Measurements from ENCODE around the gene MEF2C. TPM values are rescaled to one million over a fixed set of nuclear protein-coding genes. Genes with fewer than 3 reads are reported as not detected.

MEF2C gene
- total RNA-seq (under 1 TPM; 0.12 to 0.39 TPM), polyA plus RNA-seq (1 to 10 TPM in 1 of 2 donors, under 1 TPM in 1; 0.18 to 1.0 TPM)

DNA sequence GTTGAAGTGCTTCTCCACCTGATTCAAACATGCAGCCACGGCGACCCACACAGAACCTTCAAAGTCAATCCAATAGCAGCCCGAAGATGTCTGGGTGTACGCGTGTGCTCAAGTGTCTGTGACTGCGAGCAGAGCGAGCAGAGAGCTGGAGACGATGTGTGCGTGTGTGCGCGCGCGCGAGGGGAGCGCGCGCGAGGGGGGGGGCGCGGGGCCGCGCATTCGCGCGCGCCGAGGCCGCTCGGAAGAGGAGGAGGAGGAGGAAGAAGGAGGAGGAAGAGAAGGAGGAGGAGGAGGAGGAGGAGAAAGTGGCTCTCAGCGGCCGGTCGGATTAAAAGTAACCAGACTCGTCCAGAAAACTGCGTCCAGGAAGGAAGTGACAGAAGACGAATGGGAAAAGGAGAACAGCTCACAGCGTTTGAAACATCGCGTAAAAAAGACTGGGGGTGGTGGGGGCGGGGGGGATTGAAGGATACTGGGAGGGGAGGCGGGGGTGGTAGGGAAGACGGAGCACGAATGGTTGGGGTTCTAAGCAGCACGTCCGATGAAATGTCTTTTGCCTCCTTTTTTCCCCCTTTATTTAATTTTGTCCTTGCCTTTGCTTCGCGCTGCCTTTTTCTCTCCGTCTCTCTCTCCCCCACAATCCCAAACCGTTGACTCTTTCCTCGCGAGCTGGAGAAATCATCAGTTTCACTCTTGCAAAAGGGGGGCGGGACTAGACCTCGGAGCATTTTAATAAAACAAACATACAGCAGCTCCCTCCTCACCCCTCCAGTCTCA, at the start of gene MEF2C:
TSS of gene MEF2C (minus strand) at position 126 of the 777 bp plus-strand sequence. CDS start 59,396 bp downstream, outside the sequence.
- Histone ChIP-seq H3K4me1 (ENCODE audit: insufficient read depth, low read length) (peaks cover 22% of the 10 kb centered on the region), H3K27ac (ENCODE audit: low read depth, low read length) (no peak within 1 kb of the TSS), H3K27me3 (ENCODE audit: insufficient read depth, low read length) (peaks cover 5% of the 10 kb centered on the region), H3K36me3 (ENCODE audit: insufficient read depth, low read length) (no peaks in the 10 kb centered on the region), H3K9me3 (ENCODE audit: control insufficient read depth in 1 of 2, low read length in 2 of 2) (no peaks in the 10 kb centered on the region), H3K4me3 (ENCODE audit: low read length in 2 of 2) (peak within 1 kb of the TSS in 1 of 2 donors; percentile 29)
- Mint-ChIP-seq H3K4me1 (peaks cover 15 to 24% (median 19%) of the 10 kb centered on the region in 4 donors), H3K27me3 (peaks cover 20 to 26% of the 10 kb centered on the region in 2 donors), H3K9me3 (no peaks in the 10 kb centered on the region), H3K36me3 (no peaks in the 10 kb centered on the region), H3K27ac (no peak within 1 kb of the TSS), H3K4me3 (peak within 1 kb of the TSS; percentile 74 to 89 (median 86))
- ChIA-PET CTCF (ENCODE audit: partially characterized antibody) (no interaction called here), POLR2A (ENCODE audit: partially characterized antibody) (no interaction called here)
- DNase-seq, result no peak
- intact Hi-C loops (cut with micrococcal nuclease), result no loop called here

DNA sequence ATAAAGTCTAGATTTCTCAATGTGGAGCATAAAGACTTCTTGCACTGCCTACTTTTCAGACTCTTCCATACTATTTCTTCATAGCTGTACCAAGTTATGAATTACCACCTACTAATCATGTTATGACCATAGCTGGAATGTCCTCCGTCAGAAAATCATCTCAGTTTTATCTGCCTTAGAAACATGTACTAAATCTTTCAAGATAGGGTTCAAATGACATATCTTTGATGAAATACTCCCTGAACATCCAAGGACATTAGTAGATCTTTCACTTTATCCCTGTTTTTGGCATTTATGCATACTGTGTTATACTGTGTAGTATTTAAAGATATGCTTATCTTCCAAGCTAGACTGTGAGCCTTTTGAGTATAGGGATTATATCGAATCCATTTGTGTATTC, 49.6 kb upstream of the MEF2C start:
- H3K4me3 Mint-ChIP-seq, result no peak overlapping the region
- DNase-seq, result no peak
- H3K4me1 Mint-ChIP-seq, result no peaks in the 10 kb centered on the region
- Histone ChIP-seq H3K9me3 (ENCODE audit: control insufficient read depth in 1 of 2, low read length in 2 of 2) (no peaks in the 10 kb centered on the region), H3K4me1 (ENCODE audit: insufficient read depth, low read length) (no peaks in the 10 kb centered on the region), H3K27ac (ENCODE audit: low read depth, low read length) (no peak overlapping the region), H3K36me3 (ENCODE audit: insufficient read depth, low read length) (no peaks in the 10 kb centered on the region), H3K4me3 (ENCODE audit: low read length in 2 of 2) (no peak overlapping the region), H3K27me3 (ENCODE audit: insufficient read depth, low read length) (no peaks in the 10 kb centered on the region)
- no peak overlapping the region for H3K27ac Mint-ChIP-seq
- intact Hi-C loops (cut with micrococcal nuclease), result no loop called here
- ChIA-PET POLR2A (ENCODE audit: partially characterized antibody) (no interaction called here), CTCF (ENCODE audit: partially characterized antibody) (no interaction called here)
- H3K9me3 Mint-ChIP-seq, result peaks cover 0 to 3% (median 0%) of the 10 kb centered on the region in 8 donors
- no peaks in the 10 kb centered on the region for H3K27me3 Mint-ChIP-seq
- no peaks in the 10 kb centered on the region for H3K36me3 Mint-ChIP-seq

DNA sequence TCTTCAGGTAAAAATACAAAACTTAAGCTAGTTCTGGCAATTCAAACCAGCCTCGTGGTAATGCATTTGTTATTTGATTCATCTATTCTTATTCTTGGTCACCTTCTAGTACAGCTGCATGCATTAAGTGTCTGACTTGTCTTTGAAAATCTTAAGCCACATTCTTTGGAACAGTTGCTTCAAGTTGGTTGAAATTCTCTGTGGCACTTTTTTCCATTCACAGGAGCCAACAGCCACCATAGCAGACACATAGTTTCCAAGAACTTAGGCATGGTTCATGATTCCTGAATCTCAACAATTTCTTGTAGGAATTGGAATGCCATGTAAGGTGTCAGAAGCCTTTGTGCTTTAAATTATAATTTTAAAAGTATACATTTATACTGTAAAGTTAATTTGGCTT, 47.4 kb upstream of the MEF2C start:
- no peak overlapping the region for H3K27ac Mint-ChIP-seq
- H3K4me1 Mint-ChIP-seq, result no peaks in the 10 kb centered on the region
- no peak for DNase-seq
- no peaks in the 10 kb centered on the region for H3K9me3 ChIP-seq (ENCODE audit: control insufficient read depth in 1 of 2, low read length in 2 of 2)
- no peaks in the 10 kb centered on the region for H3K4me1 ChIP-seq (ENCODE audit: insufficient read depth, low read length)
- ChIA-PET POLR2A (ENCODE audit: partially characterized antibody) (no interaction called here), CTCF (ENCODE audit: partially characterized antibody) (no interaction called here)
- no peak overlapping the region for H3K27ac ChIP-seq (ENCODE audit: low read depth, low read length)
- H3K36me3 Mint-ChIP-seq, result no peaks in the 10 kb centered on the region
- no peaks in the 10 kb centered on the region for H3K36me3 ChIP-seq (ENCODE audit: insufficient read depth, low read length)
- no peak overlapping the region for H3K4me3 ChIP-seq (ENCODE audit: low read length in 2 of 2)
- no peaks in the 10 kb centered on the region for H3K27me3 ChIP-seq (ENCODE audit: insufficient read depth, low read length)
- H3K9me3 Mint-ChIP-seq, result peaks cover 0 to 3% (median 0%) of the 10 kb centered on the region in 8 donors
- intact Hi-C loops (cut with micrococcal nuclease), result no loop called here
- H3K4me3 Mint-ChIP-seq, result no peak overlapping the region
- H3K27me3 Mint-ChIP-seq, result peaks cover 0 to under 1% of the 10 kb centered on the region in 2 donors

DNA sequence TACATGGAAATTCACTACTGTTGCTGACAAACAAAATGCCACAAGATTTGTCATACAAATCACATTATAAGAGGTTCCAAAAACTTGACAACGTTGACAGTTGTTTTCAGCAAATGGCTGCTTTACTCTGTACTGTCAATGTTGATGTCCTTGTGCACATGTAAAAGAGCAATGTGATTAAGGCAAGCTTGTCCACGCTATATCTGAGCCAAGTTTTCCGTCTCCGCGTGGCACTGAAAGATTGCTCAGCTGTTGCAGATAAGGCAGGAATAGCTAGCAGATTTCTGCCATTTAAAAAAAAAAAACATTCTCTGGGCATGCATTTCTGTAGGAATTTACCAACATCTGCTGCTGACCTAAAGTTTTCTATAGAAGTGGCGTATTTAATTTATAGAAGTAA, 46.4 kb upstream of the MEF2C start:
- peaks cover 0 to 3% (median 0%) of the 10 kb centered on the region in 8 donors for H3K9me3 Mint-ChIP-seq
- intact Hi-C loops (cut with micrococcal nuclease), result no loop called here
- DNase-seq, result no peak
- H3K27ac Mint-ChIP-seq, result no peak overlapping the region
- POLR2A ChIA-PET (ENCODE audit: partially characterized antibody), result no interaction called here
- H3K27me3 ChIP-seq (ENCODE audit: insufficient read depth, low read length), result no peaks in the 10 kb centered on the region
- H3K27me3 Mint-ChIP-seq, result peaks cover 0 to 3% of the 10 kb centered on the region in 2 donors
- H3K4me1 ChIP-seq (ENCODE audit: insufficient read depth, low read length), result no peaks in the 10 kb centered on the region
- H3K9me3 ChIP-seq (ENCODE audit: control insufficient read depth in 1 of 2, low read length in 2 of 2), result no peaks in the 10 kb centered on the region
- no peak overlapping the region for H3K4me3 Mint-ChIP-seq
- H3K36me3 Mint-ChIP-seq, result no peaks in the 10 kb centered on the region
- H3K36me3 ChIP-seq (ENCODE audit: insufficient read depth, low read length), result no peaks in the 10 kb centered on the region
- H3K27ac ChIP-seq (ENCODE audit: low read depth, low read length), result no peak overlapping the region
- H3K4me1 Mint-ChIP-seq, result no peaks in the 10 kb centered on the region
- CTCF ChIA-PET (ENCODE audit: partially characterized antibody), result no interaction called here
- no peak overlapping the region for H3K4me3 ChIP-seq (ENCODE audit: low read length in 2 of 2)

DNA sequence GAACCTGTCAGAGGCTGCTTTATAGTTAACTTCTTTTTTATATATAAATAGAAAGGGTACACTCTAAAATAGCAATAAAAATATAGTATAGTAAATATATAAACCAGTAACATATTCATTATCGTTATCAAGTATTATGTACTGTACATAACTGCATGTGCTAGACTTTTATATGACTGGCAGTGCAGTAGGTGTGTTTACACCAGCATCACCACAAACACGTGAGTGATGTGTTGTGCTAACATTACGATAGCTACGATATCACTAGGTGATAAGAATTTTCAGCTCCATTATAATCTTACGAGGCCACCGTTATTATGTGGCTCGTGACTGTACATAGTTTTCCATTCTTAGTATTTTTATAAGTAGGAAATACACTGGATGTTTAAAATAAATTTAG, 43.8 kb upstream of the MEF2C start:
- Mint-ChIP-seq H3K4me3 (no peak overlapping the region), H3K27me3 (peaks cover 0 to 3% of the 10 kb centered on the region in 2 donors), H3K4me1 (no peaks in the 10 kb centered on the region), H3K36me3 (no peaks in the 10 kb centered on the region), H3K9me3 (peaks cover 0 to 3% (median 0%) of the 10 kb centered on the region in 8 donors), H3K27ac (no peak overlapping the region)
- no peaks in the 10 kb centered on the region for H3K27me3 ChIP-seq (ENCODE audit: insufficient read depth, low read length)
- no peak overlapping the region for H3K4me3 ChIP-seq (ENCODE audit: low read length in 2 of 2)
- no peaks in the 10 kb centered on the region for H3K4me1 ChIP-seq (ENCODE audit: insufficient read depth, low read length)
- H3K27ac ChIP-seq (ENCODE audit: low read depth, low read length), result no peak overlapping the region
- H3K9me3 ChIP-seq (ENCODE audit: control insufficient read depth in 1 of 2, low read length in 2 of 2), result no peaks in the 10 kb centered on the region
- DNase-seq, result no peak
- ChIA-PET POLR2A (ENCODE audit: partially characterized antibody) (no interaction called here), CTCF (ENCODE audit: partially characterized antibody) (no interaction called here)
- intact Hi-C loops (cut with micrococcal nuclease), result no loop called here
- H3K36me3 ChIP-seq (ENCODE audit: insufficient read depth, low read length), result no peaks in the 10 kb centered on the region

DNA sequence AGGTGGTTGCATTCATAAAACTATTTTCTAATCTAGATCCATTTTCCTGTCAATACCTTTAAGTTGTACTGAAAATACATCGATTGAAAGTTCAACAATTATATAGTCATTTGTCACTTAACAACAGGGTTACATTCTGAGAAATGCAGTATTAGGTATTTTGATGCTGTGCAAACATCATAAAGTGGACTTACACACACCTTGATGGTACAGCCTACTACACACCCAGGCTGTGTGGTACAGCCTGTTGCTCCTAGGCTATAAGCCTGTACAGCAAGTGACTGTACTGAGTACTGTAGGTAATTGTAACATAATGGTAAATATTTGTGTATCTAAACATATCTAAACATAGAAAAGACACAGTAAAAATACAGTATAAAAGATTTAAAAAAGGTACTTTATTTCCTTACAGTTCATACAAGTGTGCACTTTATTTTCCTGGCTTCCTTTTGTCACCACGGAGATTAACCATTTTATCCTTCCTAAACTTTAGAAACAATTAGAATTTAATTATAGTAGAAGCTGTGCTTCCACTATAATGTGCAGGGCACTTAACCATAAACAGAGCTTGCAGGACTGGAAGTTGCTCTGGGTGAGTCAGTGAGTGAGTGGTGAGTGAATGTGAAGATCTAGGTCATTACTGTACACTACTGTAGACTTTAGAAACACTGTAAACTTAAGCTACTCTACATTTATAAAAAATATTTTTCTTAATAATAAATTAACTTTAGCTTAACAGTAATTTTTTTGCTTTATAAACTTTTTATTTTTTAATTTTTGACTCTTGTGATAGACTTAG, 42.9 kb upstream of the MEF2C start:
- Histone ChIP-seq H3K4me1 (ENCODE audit: insufficient read depth, low read length) (no peaks in the 10 kb centered on the region), H3K9me3 (ENCODE audit: control insufficient read depth in 1 of 2, low read length in 2 of 2) (no peaks in the 10 kb centered on the region), H3K4me3 (ENCODE audit: low read length in 2 of 2) (no peak overlapping the region), H3K36me3 (ENCODE audit: insufficient read depth, low read length) (no peaks in the 10 kb centered on the region), H3K27ac (ENCODE audit: low read depth, low read length) (no peak overlapping the region), H3K27me3 (ENCODE audit: insufficient read depth, low read length) (no peaks in the 10 kb centered on the region)
- intact Hi-C loops (cut with micrococcal nuclease), result no loop called here
- Mint-ChIP-seq H3K9me3 (peaks cover 0 to 3% (median 0%) of the 10 kb centered on the region in 8 donors), H3K27me3 (peaks cover 0 to 3% of the 10 kb centered on the region in 2 donors), H3K4me1 (no peaks in the 10 kb centered on the region), H3K36me3 (no peaks in the 10 kb centered on the region), H3K27ac (no peak overlapping the region), H3K4me3 (no peak overlapping the region)
- CTCF ChIA-PET (ENCODE audit: partially characterized antibody), result no interaction called here
- POLR2A ChIA-PET (ENCODE audit: partially characterized antibody), result no interaction called here
- DNase-seq, result no peak

DNA sequence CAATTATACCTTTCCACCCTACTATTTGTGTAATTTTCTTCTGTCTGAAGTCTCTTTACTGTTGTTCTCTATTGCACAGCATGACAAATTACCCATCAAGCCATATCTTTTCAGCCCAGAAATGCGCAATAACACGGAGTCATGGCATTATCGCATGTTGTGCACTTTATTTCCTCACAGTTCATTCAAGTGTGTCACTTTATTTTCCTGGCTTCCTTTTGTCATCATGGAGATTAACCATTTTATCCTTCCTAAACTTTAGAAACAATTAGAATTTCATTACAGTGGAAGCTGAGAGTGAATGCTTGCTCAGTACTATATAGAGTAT, 41.3 kb upstream of the MEF2C start:
- ChIA-PET POLR2A (ENCODE audit: partially characterized antibody) (no interaction called here), CTCF (ENCODE audit: partially characterized antibody) (no interaction called here)
- Histone ChIP-seq H3K27me3 (ENCODE audit: insufficient read depth, low read length) (no peaks in the 10 kb centered on the region), H3K36me3 (ENCODE audit: insufficient read depth, low read length) (no peaks in the 10 kb centered on the region), H3K9me3 (ENCODE audit: control insufficient read depth in 1 of 2, low read length in 2 of 2) (no peaks in the 10 kb centered on the region), H3K27ac (ENCODE audit: low read depth, low read length) (no peak overlapping the region), H3K4me3 (ENCODE audit: low read length in 2 of 2) (no peak overlapping the region), H3K4me1 (ENCODE audit: insufficient read depth, low read length) (no peaks in the 10 kb centered on the region)
- Mint-ChIP-seq H3K4me3 (no peak overlapping the region), H3K4me1 (no peaks in the 10 kb centered on the region), H3K9me3 (peaks cover 0 to 6% (median 2%) of the 10 kb centered on the region in 8 donors), H3K27me3 (peaks cover 0 to 3% of the 10 kb centered on the region in 2 donors), H3K36me3 (no peaks in the 10 kb centered on the region), H3K27ac (no peak overlapping the region)
- DNase-seq, result no peak
- intact Hi-C loops (cut with micrococcal nuclease), result no loop called here
